Measurements from ENCODE around the gene ARHGAP45. TPM values are rescaled to one million over a fixed set of nuclear protein-coding genes. Genes with fewer than 3 reads are reported as not detected.

The ARHGAP45 gene
- total and polyA plus RNA-seq, 9 of the 15 experiments (the other 6 are each of a cell fraction or from before 2014, with no cell fraction given) = 0.08 to 22.1 (median 4.2) TPM

Small RNAs within 50 kb of the gene (small RNA-seq; reads per million reads assigned to genes)
- gene RNU6-2 = 1.3 reads per million, percentile 69 among the genes with 10 or more reads in this experiment

Other genes with a start within 250 kb of the ARHGAP45 start
Only the 7 nearest of the 26 such genes appear.
- gene GRIN3B, start 66.7 kb upstream of the ARHGAP45 start, total RNA-seq (2014; rRNA removed) = 0.95 TPM in 1 of 2 replicates, not detected in the other
- not detected in 2 replicates for gene GRIN3B, start 66.7 kb upstream of the ARHGAP45 start, total RNA-seq (2014; rRNA removed; fragmentation: Illumina TruSeq; extraction: Trizol)
- not detected in 2 replicates for gene GRIN3B, start 66.7 kb upstream of the ARHGAP45 start, total RNA-seq (2015; rRNA removed; fragmentation: Illumina TruSeq; extraction: Trizol)
- gene GRIN3B, start 66.7 kb upstream of the ARHGAP45 start, total RNA-seq (2021) = 0.51 TPM in 1 of 2 replicates, not detected in the other
- 0.06 and 0.23 TPM in 2 replicates for gene GRIN3B, start 66.7 kb upstream of the ARHGAP45 start, polyA plus RNA-seq (2011; rRNA removed)
- gene GRIN3B, start 66.7 kb upstream of the ARHGAP45 start, polyA plus RNA-seq (2014; fragmentation: Illumina TruSeq; extraction: Trizol) = not detected in 2 replicates
- not detected for gene GRIN3B, start 66.7 kb upstream of the ARHGAP45 start, polyA plus RNA-seq (2014; fragmentation: Nextera tagmentation; extraction: Ambion mirVana)
- gene GRIN3B, start 66.7 kb upstream of the ARHGAP45 start, polyA plus RNA-seq (2014; rRNA removed) = 0.15 and 0.19 TPM in 2 replicates
- 135 and 169 TPM in 2 replicates for gene TMEM259, start 46.0 kb upstream of the ARHGAP45 start, total RNA-seq (2014; rRNA removed)
- gene TMEM259, start 46.0 kb upstream of the ARHGAP45 start, total RNA-seq (2014; rRNA removed; fragmentation: Illumina TruSeq; extraction: Trizol) = 13.4 and 18.5 TPM in 2 replicates
- 59.7 and 60.9 TPM in 2 replicates for gene TMEM259, start 46.0 kb upstream of the ARHGAP45 start, total RNA-seq (2015; rRNA removed; fragmentation: Illumina TruSeq; extraction: Trizol)
- gene TMEM259, start 46.0 kb upstream of the ARHGAP45 start, total RNA-seq (2021) = 176 and 193 TPM in 2 replicates
- 83.2 and 158 TPM in 2 replicates for gene TMEM259, start 46.0 kb upstream of the ARHGAP45 start, polyA plus RNA-seq (2011; rRNA removed)
- gene TMEM259, start 46.0 kb upstream of the ARHGAP45 start, polyA plus RNA-seq (2014; fragmentation: Illumina TruSeq; extraction: Trizol) = 63.6 and 79.5 TPM in 2 replicates
- gene TMEM259, start 46.0 kb upstream of the ARHGAP45 start, polyA plus RNA-seq (2014; fragmentation: Nextera tagmentation; extraction: Ambion mirVana) = under 1 TPM; 0.52 to 0.57 TPM
- gene TMEM259, start 46.0 kb upstream of the ARHGAP45 start, polyA plus RNA-seq (2014; rRNA removed) = 225 and 231 TPM in 2 replicates
- not detected in 2 replicates for gene RNU6-2, start 45.6 kb upstream of the ARHGAP45 start, total RNA-seq (2014; rRNA removed)
- gene RNU6-2, start 45.6 kb upstream of the ARHGAP45 start, total RNA-seq (2014; rRNA removed; fragmentation: Illumina TruSeq; extraction: Trizol) = not detected in 2 replicates
- gene RNU6-2, start 45.6 kb upstream of the ARHGAP45 start, total RNA-seq (2015; rRNA removed; fragmentation: Illumina TruSeq; extraction: Trizol) = not detected in 2 replicates
- gene RNU6-2, start 45.6 kb upstream of the ARHGAP45 start, total RNA-seq (2021) = not detected in 2 replicates
- gene RNU6-2, start 45.6 kb upstream of the ARHGAP45 start, polyA plus RNA-seq (2011; rRNA removed) = not detected in 2 replicates
- not detected in 2 replicates for gene RNU6-2, start 45.6 kb upstream of the ARHGAP45 start, polyA plus RNA-seq (2014; fragmentation: Illumina TruSeq; extraction: Trizol)
- gene RNU6-2, start 45.6 kb upstream of the ARHGAP45 start, polyA plus RNA-seq (2014; fragmentation: Nextera tagmentation; extraction: Ambion mirVana) = not detected
- gene RNU6-2, start 45.6 kb upstream of the ARHGAP45 start, polyA plus RNA-seq (2014; rRNA removed) = not detected in 2 replicates
- 82.3 and 124 TPM in 2 replicates for gene CNN2, start 40.6 kb upstream of the ARHGAP45 start, total RNA-seq (2014; rRNA removed)
- gene CNN2, start 40.6 kb upstream of the ARHGAP45 start, total RNA-seq (2014; rRNA removed; fragmentation: Illumina TruSeq; extraction: Trizol) = 33.7 and 45.6 TPM in 2 replicates
- gene CNN2, start 40.6 kb upstream of the ARHGAP45 start, total RNA-seq (2015; rRNA removed; fragmentation: Illumina TruSeq; extraction: Trizol) = 52.7 and 54.9 TPM in 2 replicates
- 161 and 174 TPM in 2 replicates for gene CNN2, start 40.6 kb upstream of the ARHGAP45 start, total RNA-seq (2021)
- gene CNN2, start 40.6 kb upstream of the ARHGAP45 start, polyA plus RNA-seq (2011; rRNA removed) = 36.4 and 61.3 TPM in 2 replicates
- 123 and 158 TPM in 2 replicates for gene CNN2, start 40.6 kb upstream of the ARHGAP45 start, polyA plus RNA-seq (2014; fragmentation: Illumina TruSeq; extraction: Trizol)
- 10 to 100 TPM; 12.1 to 12.8 TPM for gene CNN2, start 40.6 kb upstream of the ARHGAP45 start, polyA plus RNA-seq (2014; fragmentation: Nextera tagmentation; extraction: Ambion mirVana)
- gene CNN2, start 40.6 kb upstream of the ARHGAP45 start, polyA plus RNA-seq (2014; rRNA removed) = 71.3 and 73.3 TPM in 2 replicates
- 31.4 and 45.4 TPM in 2 replicates for gene ABCA7, start 27.1 kb upstream of the ARHGAP45 start, total RNA-seq (2014; rRNA removed)
- gene ABCA7, start 27.1 kb upstream of the ARHGAP45 start, total RNA-seq (2014; rRNA removed; fragmentation: Illumina TruSeq; extraction: Trizol) = 8.9 and 12.7 TPM in 2 replicates
- gene ABCA7, start 27.1 kb upstream of the ARHGAP45 start, total RNA-seq (2015; rRNA removed; fragmentation: Illumina TruSeq; extraction: Trizol) = 19.1 and 22.8 TPM in 2 replicates
- 90.0 and 96.1 TPM in 2 replicates for gene ABCA7, start 27.1 kb upstream of the ARHGAP45 start, total RNA-seq (2021)
- 32.6 and 52.0 TPM in 2 replicates for gene ABCA7, start 27.1 kb upstream of the ARHGAP45 start, polyA plus RNA-seq (2011; rRNA removed)
- 31.2 and 32.6 TPM in 2 replicates for gene ABCA7, start 27.1 kb upstream of the ARHGAP45 start, polyA plus RNA-seq (2014; fragmentation: Illumina TruSeq; extraction: Trizol)
- gene ABCA7, start 27.1 kb upstream of the ARHGAP45 start, polyA plus RNA-seq (2014; fragmentation: Nextera tagmentation; extraction: Ambion mirVana) = 1 to 10 TPM; 2.3 to 3.0 TPM
- 73.5 and 94.1 TPM in 2 replicates for gene ABCA7, start 27.1 kb upstream of the ARHGAP45 start, polyA plus RNA-seq (2014; rRNA removed)
- gene POLR2E, start 28.2 kb downstream of the ARHGAP45 start, total RNA-seq (2014; rRNA removed) = 297 and 441 TPM in 2 replicates
- 40.2 and 78.0 TPM in 2 replicates for gene POLR2E, start 28.2 kb downstream of the ARHGAP45 start, total RNA-seq (2014; rRNA removed; fragmentation: Illumina TruSeq; extraction: Trizol)
- gene POLR2E, start 28.2 kb downstream of the ARHGAP45 start, total RNA-seq (2015; rRNA removed; fragmentation: Illumina TruSeq; extraction: Trizol) = 141 and 144 TPM in 2 replicates
- 328 and 351 TPM in 2 replicates for gene POLR2E, start 28.2 kb downstream of the ARHGAP45 start, total RNA-seq (2021)
- 244 and 334 TPM in 2 replicates for gene POLR2E, start 28.2 kb downstream of the ARHGAP45 start, polyA plus RNA-seq (2011; rRNA removed)
- gene POLR2E, start 28.2 kb downstream of the ARHGAP45 start, polyA plus RNA-seq (2014; fragmentation: Illumina TruSeq; extraction: Trizol) = 267 and 448 TPM in 2 replicates
- 10 to 100 TPM in 1 of 2 experiments, 1 to 10 TPM in 1; 3.4 to 32.5 TPM for gene POLR2E, start 28.2 kb downstream of the ARHGAP45 start, polyA plus RNA-seq (2014; fragmentation: Nextera tagmentation; extraction: Ambion mirVana)
- 413 and 438 TPM in 2 replicates for gene POLR2E, start 28.2 kb downstream of the ARHGAP45 start, polyA plus RNA-seq (2014; rRNA removed)
- gene GPX4, start 36.8 kb downstream of the ARHGAP45 start, total RNA-seq (2014; rRNA removed) = 639 and 643 TPM in 2 replicates
- gene GPX4, start 36.8 kb downstream of the ARHGAP45 start, total RNA-seq (2014; rRNA removed; fragmentation: Illumina TruSeq; extraction: Trizol) = 131 and 209 TPM in 2 replicates
- gene GPX4, start 36.8 kb downstream of the ARHGAP45 start, total RNA-seq (2015; rRNA removed; fragmentation: Illumina TruSeq; extraction: Trizol) = 349 and 395 TPM in 2 replicates
- 383 and 392 TPM in 2 replicates for gene GPX4, start 36.8 kb downstream of the ARHGAP45 start, total RNA-seq (2021)
- gene GPX4, start 36.8 kb downstream of the ARHGAP45 start, polyA plus RNA-seq (2011; rRNA removed) = 223 and 286 TPM in 2 replicates
- 434 and 536 TPM in 2 replicates for gene GPX4, start 36.8 kb downstream of the ARHGAP45 start, polyA plus RNA-seq (2014; fragmentation: Illumina TruSeq; extraction: Trizol)
- gene GPX4, start 36.8 kb downstream of the ARHGAP45 start, polyA plus RNA-seq (2014; fragmentation: Nextera tagmentation; extraction: Ambion mirVana) = 100 to 1,000 TPM in 1 of 2 experiments, 10 to 100 TPM in 1; 61.4 to 125 TPM
- 661 and 856 TPM in 2 replicates for gene GPX4, start 36.8 kb downstream of the ARHGAP45 start, polyA plus RNA-seq (2014; rRNA removed)